Measurements from ENCODE around the gene CNTRL.

GRCh38 chr9:121082075-121082474 lies 7.3 kb downstream of the CNTRL start:
- TF ChIP-seq CTCF (IDR thresholded peaks at IDR 0.05; ENCODE audit: control extremely low read depth in 1 of 3, insufficient read depth in 1 of 3, low read depth in 1 of 3, low read length in 3 of 3) (no peak), JUN (IDR thresholded peaks at IDR 0.05; ENCODE audit: low read depth, low read length) (no peak), SIX5 (IDR thresholded peaks at IDR 0.05; ENCODE audit: low read depth, low read length) (no peak), RXRA (IDR thresholded peaks at IDR 0.05; ENCODE audit: insufficient read depth, low read depth, low read length) (no peak), MAX (IDR thresholded peaks at IDR 0.05) (no peak), EP300 (IDR thresholded peaks at IDR 0.05; ENCODE audit: borderline replicate concordance in 1 of 2, low read depth in 2 of 2, low read length in 2 of 2) (no peak), CBX8 (IDR thresholded peaks at IDR 0.05; ENCODE audit: borderline replicate concordance, low read depth, low read length) (no peak), BCL11A (IDR thresholded peaks at IDR 0.05; ENCODE audit: low read depth in 2 of 2, low read length in 2 of 2) (no peak)
